Suprapubic skin (tissue), 4 donors: Measurements from ENCODE around the gene NGB. TPM values are rescaled to one million over a fixed set of nuclear protein-coding genes. Genes with fewer than 3 reads are reported as not detected.
A peak's percentile ranks its signal among the peaks of the same experiment; 100 is the strongest.
"Not testable (repeated sequence)": the region's sequence is repeated elsewhere in the genome, so short reads cannot be mapped to it uniquely, and the experiment has no call there.

Experiments used
- DNase-seq, 2 donors: peaks; one replicate each; pipeline ENCODE4 v3.0.0-alpha.2; 2019; ENCODE audit warnings: low spot score in 2 of 2
- H3K27ac ChIP-seq: fragments of 200-600 bp; sonication (generic); one replicate; pipeline ENCODE4 v1.5.1; 2019
- H3K27me3 ChIP-seq: fragments of 200-600 bp; sonication (generic); one replicate; pipeline ENCODE4 v1.5.1; 2019
- H3K36me3 ChIP-seq: fragments of 200-600 bp; sonication (generic); one replicate; pipeline ENCODE4 v1.5.1; 2019
- H3K4me1 ChIP-seq: fragments of 200-600 bp; sonication (generic); one replicate; pipeline ENCODE4 v1.5.1; 2019
- H3K4me3 ChIP-seq: fragments of 200-600 bp; sonication (generic); one replicate; pipeline ENCODE4 v1.5.1; 2019; ENCODE audit warnings: mild to moderate bottlenecking
- H3K9me3 ChIP-seq: fragments of 200-600 bp; sonication (generic); one replicate; pipeline ENCODE4 v1.5.1; 2019
- CTCF ChIP-seq, 2 donors: fragments of 200-600 bp in 1 of 2; fragments of 450-650 bp in 1 of 2; sonication (generic) in 1 of 2; IDR thresholded peaks; one replicate each; pipeline ENCODE4 v1.5.1; 2016 to 2019; ENCODE audit warnings: antibody characterized with exemption in 2 of 2, mild to moderate bottlenecking in 1 of 2, moderate library complexity in 1 of 2
- EP300 ChIP-seq: sonication (generic); formaldehyde crosslinking; IDR thresholded peaks from one replicate; pipeline ENCODE4 v1.6.1; 2017; ENCODE audit warnings: antibody characterized with exemption
- POLR2A ChIP-seq, 2 donors: fragments of 450-650 bp; IDR thresholded peaks; one replicate each; pipeline ENCODE4 v1.6.1; 2017; ENCODE audit warnings: antibody characterized with exemption in 2 of 2, mild to moderate bottlenecking in 2 of 2, moderate library complexity in 2 of 2
- POLR2AphosphoS5 ChIP-seq, 3 donors: sonication (generic); formaldehyde crosslinking; IDR thresholded peaks; one replicate each; pipeline ENCODE4 v1.6.1; 2017; ENCODE audit warnings: antibody characterized with exemption in 3 of 3
- WGBS: methylation state at CpG from one replicate; pipeline ENCODE4 v1.1.5; 2018; 5-methylcytosine and 5-hydroxymethylcytosine counted together
- total RNA-seq, 4 donors: library from RNA; depleted of rRNA; stranded (reverse); fragments of >200 nt; gene quantifications; one replicate each; pipeline ENCODE4 v1.1.0, GENCODE V29; 2016

Gene NGB
- not detected for total RNA-seq

GRCh38 chr14:77271113-77271710, at the start of gene NGB:
NGB (minus strand) TSS chr14:77271206; CDS start chr14:77270937, 269 bp downstream.
- H3K27ac ChIP-seq, result no peak within 1 kb of the TSS
- WGBS, result 40% methylated on average over 9 of the region's 38 CpGs
- TF ChIP-seq CTCF (IDR thresholded peaks at IDR 0.05), result no peak
- TF ChIP-seq POLR2A (IDR thresholded peaks at IDR 0.05), result no peak
- TF ChIP-seq EP300, result no peak
- TF ChIP-seq POLR2AphosphoS5 (IDR thresholded peaks at IDR 0.05), result no peak
- peak within 1 kb of the TSS; percentile 34 for H3K4me3 ChIP-seq
- peaks cover 15% of the 10 kb centered on the region for H3K4me1 ChIP-seq
- H3K27me3 ChIP-seq, result peaks cover 51% of the 10 kb centered on the region
- no peak for DNase-seq
- H3K36me3 ChIP-seq, result peaks cover 1% of the 10 kb centered on the region
- H3K9me3 ChIP-seq, result no peaks in the 10 kb centered on the region

GRCh38 chr14:77320238-77320935, 49.4 kb upstream of the NGB start, which contains the start of gene POMT2:
POMT2 (minus strand) TSS chr14:77320883; CDS start chr14:77320681, 202 bp downstream.
- no peak for TF ChIP-seq POLR2A (IDR thresholded peaks at IDR 0.05)
- TF ChIP-seq CTCF (IDR thresholded peaks at IDR 0.05), result peak; percentile 56 to 57
- TF ChIP-seq EP300, result no peak
- TF ChIP-seq POLR2AphosphoS5 (IDR thresholded peaks at IDR 0.05), result peak in 2 of 3 donors; percentile 49 to 81
- peak; percentile 97 to 98 for DNase-seq
- Histone ChIP-seq H3K27ac (peak within 1 kb of the TSS; percentile 91), H3K4me3 (peak within 1 kb of the TSS; percentile 94), H3K36me3 (no peaks in the 10 kb centered on the region), H3K27me3 (no peaks in the 10 kb centered on the region), H3K9me3 (no peaks in the 10 kb centered on the region), H3K4me1 (peaks cover 44% of the 10 kb centered on the region)
- WGBS, result under 1% methylated on average over 39 of the region's 69 CpGs

DNA sequence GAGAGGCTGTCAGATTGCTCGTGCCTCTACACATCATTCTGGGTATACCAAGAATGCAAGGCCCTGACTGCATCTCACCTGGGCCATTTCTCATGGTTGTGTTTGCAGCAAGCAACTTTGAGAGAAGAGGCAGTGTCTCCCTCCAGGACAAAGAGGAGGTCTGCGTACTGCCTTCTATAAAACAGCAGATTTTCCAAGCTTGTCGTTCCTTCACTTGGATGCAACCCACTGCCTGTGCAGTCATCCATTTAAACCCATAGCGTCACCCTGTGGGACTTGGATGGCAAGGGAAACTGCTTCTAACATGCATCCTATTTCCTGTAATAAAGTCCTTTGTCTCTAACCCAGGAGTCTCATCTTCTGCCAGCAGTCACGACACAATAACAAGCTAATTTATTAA, 48.4 kb upstream of the NGB start:
- 17% methylated on average over 5 of the region's 5 CpGs for WGBS
- TF ChIP-seq POLR2A (IDR thresholded peaks at IDR 0.05) (no peak), CTCF (IDR thresholded peaks at IDR 0.05) (no peak), EP300 (no peak), POLR2AphosphoS5 (IDR thresholded peaks at IDR 0.05) (no peak)
- Histone ChIP-seq H3K4me1 (peaks cover 54% of the 10 kb centered on the region), H3K9me3 (no peaks in the 10 kb centered on the region), H3K27me3 (no peaks in the 10 kb centered on the region), H3K36me3 (no peaks in the 10 kb centered on the region), H3K4me3 (peak overlapping the region; percentile 94), H3K27ac (no peak overlapping the region)
- DNase-seq, result peak in 1 of 2 donors; percentile 16

- WGBS, result 91% methylated on average over 11 of the region's 11 CpGs
Measured at GRCh38 chr14:77318756-77319155, 47.8 kb upstream of the NGB start.

DNA sequence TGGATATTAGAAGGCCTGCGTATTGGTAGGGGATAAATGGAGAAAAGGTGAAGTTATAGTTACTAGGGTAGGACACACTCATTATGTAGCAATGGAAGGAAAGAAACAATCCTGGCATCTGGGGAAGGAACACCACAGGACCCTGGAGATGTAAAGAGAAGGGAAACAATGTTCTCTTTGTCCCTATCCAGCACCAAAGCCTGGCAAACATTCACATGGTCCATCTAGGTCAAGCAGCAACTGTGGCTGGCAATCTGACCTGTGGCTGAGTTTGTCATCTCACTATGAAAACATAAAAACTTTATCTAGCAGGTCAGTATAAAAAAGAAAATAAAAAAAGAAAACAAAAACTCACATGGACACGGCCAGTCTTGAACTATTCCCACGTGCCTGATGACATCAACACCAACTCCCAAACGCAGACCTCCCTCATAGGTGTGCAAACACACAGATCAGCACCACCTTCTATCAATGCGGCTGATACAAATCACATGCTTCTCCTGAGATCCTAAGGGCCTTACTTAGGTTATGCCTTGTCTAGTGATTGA, 47.1 kb upstream of the NGB start:
- Histone ChIP-seq H3K4me1 (peaks cover 67% of the 10 kb centered on the region), H3K36me3 (no peaks in the 10 kb centered on the region), H3K4me3 (no peak overlapping the region), H3K27me3 (no peaks in the 10 kb centered on the region), H3K27ac (no peak overlapping the region), H3K9me3 (no peaks in the 10 kb centered on the region)
- 77% methylated on average over 5 of the region's 5 CpGs for WGBS
- DNase-seq, result peak in 1 of 2 donors; percentile 56
- no peak for TF ChIP-seq EP300
- no peak for TF ChIP-seq CTCF (IDR thresholded peaks at IDR 0.05)
- TF ChIP-seq POLR2AphosphoS5 (IDR thresholded peaks at IDR 0.05), result no peak
- no peak for TF ChIP-seq POLR2A (IDR thresholded peaks at IDR 0.05)

More at GRCh38 chr14:77318756-77319155, 47.8 kb upstream of the NGB start:
- not testable (repeated sequence) for H3K4me3 ChIP-seq, H3K27me3 ChIP-seq, H3K9me3 ChIP-seq, H3K27ac ChIP-seq, H3K36me3 ChIP-seq
- H3K4me1 ChIP-seq, result peaks cover 61% of the 10 kb centered on the region
- DNase-seq, result peak in 1 of 2 donors; percentile 57
